Gastroesophageal sphincter (tissue), 4 donors: ENCODE measurements around the gene NDUFA6. TPM values are rescaled to one million over a fixed set of nuclear protein-coding genes. Genes with fewer than 3 reads are reported as not detected.
"Not testable (repeated sequence)": the region's sequence is repeated elsewhere in the genome, so short reads cannot be mapped to it uniquely, and the experiment has no call there.

Experiments
- ATAC-seq: fragments of 150-250 bp; one replicate; pipeline ENCODE4 v1.9.1; 2016; ENCODE audit warnings: mild to moderate bottlenecking, moderate library complexity
- H3K27ac ChIP-seq, 4 donors: fragments of 200-600 bp; sonication (generic) in 3 of 4; 1 replicate in 3 of 4; 2 replicates in 1 of 4; pipeline ENCODE4 v1.5.1; 2016 to 2019
- H3K27me3 ChIP-seq: fragments of 200-600 bp; sonication (generic); one replicate; pipeline ENCODE4 v1.5.1; 2019
- H3K36me3 ChIP-seq, 2 donors: fragments of 200-600 bp; sonication (generic); one replicate each; pipeline ENCODE4 v1.5.1; 2019; ENCODE audit warnings: control low read depth in 1 of 2
- H3K4me1 ChIP-seq, 3 donors: fragments of 200-600 bp; sonication (generic); 1 replicate in 2 of 3; 2 replicates in 1 of 3; pipeline ENCODE4 v1.5.1; 2016 to 2019; ENCODE audit warnings: control low read depth in 2 of 3
- H3K4me3 ChIP-seq, 2 donors: fragments of 200-600 bp; sonication (generic); one replicate each; pipeline ENCODE4 v1.5.1; 2019; ENCODE audit warnings: mild to moderate bottlenecking in 1 of 2, moderate library complexity in 1 of 2
- H3K9me3 ChIP-seq, 3 donors: fragments of 200-600 bp; sonication (generic); one replicate each; pipeline ENCODE4 v1.5.1; 2017 to 2019; ENCODE audit warnings: control low read depth in 2 of 3
- EP300 ChIP-seq: sonication (generic); formaldehyde crosslinking; IDR thresholded peaks from one replicate; pipeline ENCODE4 v1.6.1; 2017; ENCODE audit warnings: antibody characterized with exemption, mild to moderate bottlenecking
- POLR2A ChIP-seq, 2 donors: fragments of 450-650 bp; IDR thresholded peaks; one replicate each; pipeline ENCODE4 v1.6.1; 2017; ENCODE audit warnings: antibody characterized with exemption in 2 of 2, mild to moderate bottlenecking in 2 of 2, moderate library complexity in 1 of 2
- POLR2AphosphoS5 ChIP-seq: sonication (generic); formaldehyde crosslinking; IDR thresholded peaks from one replicate; pipeline ENCODE4 v1.6.1; 2017; ENCODE audit warnings: antibody characterized with exemption
- WGBS, 2 donors: methylation state at CpG; one replicate each; pipeline ENCODE4 v1.1.5; 2018; ENCODE audit warnings: low coverage in 1 of 2; 5-methylcytosine and 5-hydroxymethylcytosine counted together
- total RNA-seq, 4 donors: library from RNA; depleted of rRNA; stranded (reverse); fragments of >200 nt; gene quantifications; one replicate each; pipeline ENCODE4 v1.1.0, GENCODE V29; 2016
- TF ChIP-seq, protein P1 (sequence below), 4 experiments: fragments of 200-600 bp in 2 of 4; fragments of 450-650 bp in 2 of 4; sonication (generic) in 1 of 4; IDR thresholded peaks; one replicate each; pipeline ENCODE4 v1.5.1; 2017 to 2019; ENCODE audit warnings: antibody characterized with exemption in 4 of 4, mild to moderate bottlenecking in 2 of 4, moderate library complexity in 2 of 4

NDUFA6 gene
- total RNA-seq, 4 donors from 2014 or later: 59.8 to 102 (median 89.9) TPM

DNA sequence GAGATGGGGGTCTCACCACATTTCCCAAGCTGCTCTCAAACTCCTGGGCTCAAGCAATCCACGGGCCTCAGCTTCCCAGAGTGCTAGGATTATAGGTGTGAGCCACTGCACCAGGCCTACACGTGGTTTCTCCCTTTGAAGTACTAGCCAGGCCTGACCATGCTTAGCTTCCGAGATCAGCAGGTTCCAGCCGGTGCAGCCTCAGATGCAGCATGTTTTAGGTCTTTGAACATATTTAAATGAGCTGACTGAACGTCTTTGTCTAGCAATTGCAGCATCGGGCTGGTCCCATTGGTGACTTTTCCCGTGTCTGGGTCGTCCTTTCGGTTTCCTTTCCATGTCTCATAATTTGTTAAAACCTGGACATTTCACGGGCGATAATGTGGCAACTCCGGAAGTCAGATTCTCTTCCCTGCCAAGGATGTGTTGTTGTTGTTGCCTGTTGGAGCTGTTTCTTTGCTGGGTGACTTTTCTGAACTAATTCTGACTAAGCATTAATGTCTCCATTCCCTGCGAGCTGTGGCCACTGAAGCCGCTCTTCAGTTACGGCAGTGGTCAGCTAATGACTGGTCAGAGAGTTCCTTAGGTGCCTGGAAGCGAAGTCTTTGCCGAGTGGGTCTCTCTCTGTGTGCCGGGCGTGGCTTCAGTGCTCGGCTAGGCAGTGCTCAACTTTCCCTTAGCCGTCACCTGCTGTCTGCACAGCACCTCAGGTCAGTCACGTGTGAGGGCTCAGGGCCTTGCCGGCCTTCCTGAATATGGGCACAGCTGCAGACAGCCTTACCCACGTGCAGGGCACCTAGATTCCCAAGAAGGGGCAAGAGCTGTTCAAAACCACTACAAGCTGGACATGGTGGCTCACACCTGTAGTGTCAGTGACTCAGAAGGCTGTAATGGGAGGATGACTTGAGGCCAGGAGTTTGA is 43.8 kb upstream of the NDUFA6 start:
- H3K27ac ChIP-seq: no peak overlapping the region
- H3K9me3 ChIP-seq: no peaks in the 10 kb centered on the region
- peaks cover 0 to 14% of the 10 kb centered on the region in 2 donors for H3K36me3 ChIP-seq
- ATAC-seq: no peak
- peaks cover 11% of the 10 kb centered on the region for H3K27me3 ChIP-seq
- no peaks in the 10 kb centered on the region for H3K4me1 ChIP-seq
- TF ChIP-seq, protein P1, sequence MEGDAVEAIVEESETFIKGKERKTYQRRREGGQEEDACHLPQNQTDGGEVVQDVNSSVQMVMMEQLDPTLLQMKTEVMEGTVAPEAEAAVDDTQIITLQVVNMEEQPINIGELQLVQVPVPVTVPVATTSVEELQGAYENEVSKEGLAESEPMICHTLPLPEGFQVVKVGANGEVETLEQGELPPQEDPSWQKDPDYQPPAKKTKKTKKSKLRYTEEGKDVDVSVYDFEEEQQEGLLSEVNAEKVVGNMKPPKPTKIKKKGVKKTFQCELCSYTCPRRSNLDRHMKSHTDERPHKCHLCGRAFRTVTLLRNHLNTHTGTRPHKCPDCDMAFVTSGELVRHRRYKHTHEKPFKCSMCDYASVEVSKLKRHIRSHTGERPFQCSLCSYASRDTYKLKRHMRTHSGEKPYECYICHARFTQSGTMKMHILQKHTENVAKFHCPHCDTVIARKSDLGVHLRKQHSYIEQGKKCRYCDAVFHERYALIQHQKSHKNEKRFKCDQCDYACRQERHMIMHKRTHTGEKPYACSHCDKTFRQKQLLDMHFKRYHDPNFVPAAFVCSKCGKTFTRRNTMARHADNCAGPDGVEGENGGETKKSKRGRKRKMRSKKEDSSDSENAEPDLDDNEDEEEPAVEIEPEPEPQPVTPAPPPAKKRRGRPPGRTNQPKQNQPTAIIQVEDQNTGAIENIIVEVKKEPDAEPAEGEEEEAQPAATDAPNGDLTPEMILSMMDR (IDR thresholded peaks at IDR 0.05): no peak
- TF ChIP-seq POLR2AphosphoS5: no peak
- H3K4me3 ChIP-seq: no peak overlapping the region
- whole genome bisulfite sequencing, 2 donors: 80 to 82% methylated on average over 15 to 16 of the region's 24 CpGs

DNA sequence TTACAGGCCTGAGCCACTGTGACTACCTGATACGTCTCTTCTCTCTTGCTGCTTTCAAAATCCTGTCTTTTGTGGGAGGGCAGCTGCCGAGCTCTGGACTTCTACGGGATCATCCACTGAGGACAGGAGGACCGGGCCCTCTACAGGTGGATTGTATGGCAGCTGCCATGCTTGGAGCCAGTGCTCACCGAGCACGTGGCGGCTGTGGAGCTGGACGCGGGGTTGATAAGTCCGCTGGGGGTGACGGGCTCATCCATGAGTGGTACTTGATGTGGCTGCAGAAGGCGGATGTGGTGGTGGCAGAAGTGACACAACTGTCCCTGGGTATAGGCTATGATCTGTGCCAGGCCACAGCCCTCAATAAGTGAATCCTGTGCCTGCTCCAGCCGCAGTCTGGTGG is 41.9 kb upstream of the NDUFA6 start:
- Histone ChIP-seq H3K9me3 (no peaks in the 10 kb centered on the region), H3K27ac (no peak overlapping the region), H3K4me3 (no peak overlapping the region), H3K27me3 (peaks cover 6% of the 10 kb centered on the region), H3K4me1 (no peaks in the 10 kb centered on the region), H3K36me3 (no peaks in the 10 kb centered on the region)
- no peak for ATAC-seq
- TF ChIP-seq EP300 (no peak), POLR2A (IDR thresholded peaks at IDR 0.05) (no peak), POLR2AphosphoS5 (no peak)
- TF ChIP-seq, protein P1 (IDR thresholded peaks at IDR 0.05): no peak
- WGBS, 2 donors: 85% methylated on average over 8 of the region's 13 CpGs; no CpG with 5 or more reads in 1 of the 2 donors

DNA sequence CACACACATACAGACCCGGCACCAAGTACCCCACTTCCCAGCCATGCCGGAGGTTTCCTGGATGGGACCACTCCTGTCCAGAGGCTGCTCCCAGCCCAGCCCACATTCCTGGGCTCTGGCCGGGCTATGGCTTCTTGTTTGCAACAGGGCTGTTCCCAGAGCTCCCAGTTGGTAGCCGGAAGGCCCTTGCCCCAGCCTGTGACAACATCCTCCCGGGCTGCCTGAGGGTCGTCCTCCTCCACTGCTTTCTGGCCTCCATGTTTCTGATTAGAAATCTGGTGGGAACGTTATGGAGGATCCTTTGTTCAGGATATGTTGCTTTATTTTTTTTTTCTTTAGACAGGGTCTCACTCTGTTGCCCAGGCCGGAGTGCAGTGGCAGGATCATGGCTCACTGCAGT is 41.0 kb upstream of the NDUFA6 start:
- no peak overlapping the region for H3K27ac ChIP-seq
- 66 to 77% methylated on average over 8 of the region's 8 CpGs for whole genome bisulfite sequencing, 2 donors
- no peaks in the 10 kb centered on the region for H3K4me1 ChIP-seq
- peaks cover 0 to 4% of the 10 kb centered on the region in 2 donors for H3K36me3 ChIP-seq
- ATAC-seq: no peak
- TF ChIP-seq POLR2A (IDR thresholded peaks at IDR 0.05): no peak
- TF ChIP-seq, protein P1 (IDR thresholded peaks at IDR 0.05): no peak
- TF ChIP-seq EP300: no peak
- TF ChIP-seq POLR2AphosphoS5: no peak
- no peaks in the 10 kb centered on the region for H3K9me3 ChIP-seq
- H3K4me3 ChIP-seq: no peak overlapping the region
- H3K27me3 ChIP-seq: peaks cover 6% of the 10 kb centered on the region

DNA sequence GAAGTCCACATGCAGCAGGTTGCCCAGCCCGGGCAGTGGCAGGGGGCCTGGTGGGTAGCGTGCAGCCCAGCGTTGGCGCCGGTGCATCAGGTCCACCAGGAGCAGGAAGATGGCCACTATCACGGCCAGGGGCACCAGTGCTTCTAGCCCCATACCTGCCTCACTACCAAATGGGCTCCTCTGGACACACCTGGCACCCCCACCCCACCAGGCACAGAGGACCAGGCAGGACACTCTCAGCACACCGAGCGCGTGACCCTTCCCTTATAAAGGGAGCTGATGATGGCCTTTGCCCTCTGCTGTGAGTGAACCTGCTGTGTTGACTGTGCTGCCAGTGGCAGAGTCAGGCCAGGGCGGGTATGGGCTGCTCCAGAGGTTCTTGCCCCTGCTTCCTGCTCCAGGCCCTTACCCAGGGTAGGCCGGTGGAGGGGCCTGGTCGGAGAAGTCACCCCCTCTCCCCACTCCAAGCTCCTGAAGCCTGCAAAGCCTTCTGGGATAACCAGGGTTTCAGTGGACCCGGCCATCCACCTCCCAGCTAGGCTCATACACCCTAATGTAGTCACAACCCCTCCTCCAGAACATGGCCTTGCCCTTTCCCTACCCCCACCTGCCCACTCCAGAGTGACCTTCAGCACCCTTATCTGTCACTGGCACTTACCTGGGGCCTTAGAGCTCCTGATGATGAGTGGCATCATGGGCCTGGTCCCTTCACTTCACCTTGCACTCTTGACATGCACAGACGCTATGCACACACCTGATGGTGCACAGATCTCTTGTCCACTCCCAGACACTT is 40.3 kb upstream of the NDUFA6 start, which contains the start of gene CYP2D6:
Gene CYP2D6 (minus strand): TSS at position 172 of the 793 bp plus-strand sequence. CDS start 19 bp downstream, at position 153.
- not testable (repeated sequence) for H3K9me3 ChIP-seq, H3K4me1 ChIP-seq, H3K27me3 ChIP-seq, ATAC-seq, H3K27ac ChIP-seq, H3K4me3 ChIP-seq, H3K36me3 ChIP-seq
- 90 to 100% methylated on average over 1 to 4 of the region's 14 CpGs for WGBS, 2 donors

DNA sequence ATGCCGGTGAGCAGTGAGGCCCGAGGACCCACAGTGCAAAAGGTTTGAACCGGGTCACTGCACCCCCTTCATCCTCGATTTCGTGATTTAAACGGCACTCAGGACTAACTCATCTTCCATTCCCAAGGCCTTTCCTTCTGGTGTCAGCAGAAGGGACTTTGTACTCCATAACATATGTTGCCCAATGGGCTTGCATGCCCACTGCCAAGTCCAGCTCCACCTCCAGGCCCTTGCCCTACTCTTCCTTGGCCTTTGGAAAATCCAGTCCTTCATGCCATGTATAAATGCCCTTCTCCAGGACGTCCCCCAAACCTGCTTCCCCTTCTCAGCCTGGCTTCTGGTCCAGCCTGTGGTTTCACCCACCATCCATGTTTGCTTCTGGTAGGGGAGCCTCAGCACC is 39.6 kb upstream of the NDUFA6 start:
- H3K27ac ChIP-seq, H3K4me3 ChIP-seq, ATAC-seq, H3K4me1 ChIP-seq, H3K36me3 ChIP-seq, H3K9me3 ChIP-seq, H3K27me3 ChIP-seq: not testable (repeated sequence)
- 0% methylated on average over 1 of the region's 7 CpGs; no CpG with 5 or more reads in 1 of the 2 donors for WGBS, 2 donors

DNA sequence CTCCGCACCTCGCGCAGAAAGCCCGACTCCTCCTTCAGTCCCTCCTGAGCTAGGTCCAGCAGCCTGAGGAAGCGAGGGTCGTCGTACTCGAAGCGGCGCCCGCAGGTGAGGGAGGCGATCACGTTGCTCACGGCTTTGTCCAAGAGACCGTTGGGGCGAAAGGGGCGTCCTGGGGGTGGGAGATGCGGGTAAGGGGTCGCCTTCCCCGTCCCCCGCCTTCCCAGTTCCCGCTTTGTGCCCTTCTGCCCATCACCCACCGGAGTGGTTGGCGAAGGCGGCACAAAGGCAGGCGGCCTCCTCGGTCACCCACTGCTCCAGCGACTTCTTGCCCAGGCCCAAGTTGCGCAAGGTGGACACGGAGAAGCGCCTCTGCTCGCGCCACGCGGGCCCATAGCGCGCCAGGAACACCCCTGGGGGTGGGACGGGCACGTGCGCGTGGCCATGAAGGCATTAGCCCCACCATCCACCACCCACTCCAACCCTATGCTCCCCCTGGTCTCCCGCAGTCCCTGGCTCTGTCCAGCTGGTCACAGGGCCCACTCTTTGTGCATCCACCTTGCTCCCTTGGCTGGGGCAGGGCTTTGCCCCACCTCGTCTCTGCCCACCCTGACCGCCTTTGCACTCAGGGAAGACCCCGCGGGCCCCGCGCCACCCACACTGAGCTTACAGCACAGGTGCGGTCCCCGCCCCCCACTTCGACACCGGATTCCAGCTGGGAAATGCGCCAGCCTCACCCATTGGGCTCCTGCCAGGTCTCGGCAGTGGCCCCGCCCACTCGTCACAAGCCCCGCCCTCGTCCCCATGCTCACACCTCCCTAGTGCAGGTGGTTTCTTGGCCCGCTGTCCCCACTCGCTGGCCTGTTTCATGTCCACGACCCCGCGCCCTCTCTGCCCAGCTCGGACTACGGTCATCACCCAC is 38.5 kb upstream of the NDUFA6 start:
- not testable (repeated sequence) for H3K27ac ChIP-seq, H3K4me1 ChIP-seq, ATAC-seq, H3K27me3 ChIP-seq, H3K4me3 ChIP-seq, H3K9me3 ChIP-seq, H3K36me3 ChIP-seq
- WGBS, 2 donors: 67% methylated on average over 5 of the region's 65 CpGs; no CpG with 5 or more reads in 1 of the 2 donors

DNA sequence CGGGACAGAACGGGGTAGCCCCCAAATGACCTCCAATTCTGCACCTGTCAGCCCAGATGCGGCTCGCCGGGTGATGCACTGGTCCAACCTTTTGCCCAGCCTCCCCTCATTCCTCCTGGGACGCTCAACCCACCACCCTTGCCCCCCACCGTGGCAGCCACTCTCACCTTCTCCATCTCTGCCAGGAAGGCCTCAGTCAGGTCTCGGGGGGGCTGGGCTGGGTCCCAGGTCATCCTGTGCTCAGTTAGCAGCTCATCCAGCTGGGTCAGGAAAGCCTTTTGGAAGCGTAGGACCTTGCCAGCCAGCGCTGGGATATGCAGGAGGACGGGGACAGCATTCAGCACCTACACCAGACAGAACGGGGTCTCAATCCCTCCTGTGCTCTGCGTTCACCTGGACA is 37.4 kb upstream of the NDUFA6 start:
- WGBS, 2 donors: 80 to 100% methylated on average over 2 to 5 of the region's 13 CpGs
- H3K9me3 ChIP-seq, H3K36me3 ChIP-seq, ATAC-seq, H3K4me1 ChIP-seq, H3K4me3 ChIP-seq, H3K27me3 ChIP-seq, H3K27ac ChIP-seq: not testable (repeated sequence)
